SJCRH30 (cell line): Measurements from ENCODE around the gene LRRC41. TPM values are rescaled to one million over a fixed set of nuclear protein-coding genes. Genes with fewer than 3 reads are reported as not detected.
A peak's percentile ranks its signal among the peaks of the same experiment; 100 is the strongest.

Experiments used
- DNase-seq, 2 experiments: peaks; one replicate each; pipeline ENCODE4 v3.0.0-alpha.2; 2015 to 2020
- H3K27ac ChIP-seq: fragments of 250-450 bp; sonication (Bioruptor Pico); 2 replicates; pipeline ENCODE4 v1.5.1; 2020; ENCODE audit warnings: mild to moderate bottlenecking, moderate library complexity
- H3K27me3 ChIP-seq: fragments of 250-450 bp; sonication (Bioruptor Pico); 2 replicates; pipeline ENCODE4 v1.5.1; 2020; ENCODE audit warnings: mild to moderate bottlenecking, moderate library complexity
- H3K36me3 ChIP-seq: fragments of 250-450 bp; sonication (Bioruptor Pico); 2 replicates; pipeline ENCODE4 v1.5.1; 2020; ENCODE audit warnings: mild to moderate bottlenecking, moderate library complexity
- H3K4me1 ChIP-seq: fragments of 250-450 bp; sonication (Bioruptor Pico); 2 replicates; pipeline ENCODE4 v1.5.1; 2020; ENCODE audit warnings: mild to moderate bottlenecking, moderate library complexity
- H3K4me3 ChIP-seq: fragments of 250-450 bp; sonication (Bioruptor Pico); 2 replicates; pipeline ENCODE4 v1.5.1; 2020; ENCODE audit warnings: mild to moderate bottlenecking, moderate library complexity
- H3K9me3 ChIP-seq: fragments of 250-450 bp; sonication (Bioruptor Pico); replicated peaks from 2 replicates; pipeline ENCODE4 v1.5.1; 2020; ENCODE audit warnings: mild to moderate bottlenecking, moderate library complexity
- total RNA-seq: library from RNA; depleted of rRNA; stranded (reverse); fragments of >200 nt; shearing (Covaris generic); gene quantifications from 2 replicates; pipeline ENCODE4 v1.2.3, GENCODE V29; 2014

Gene LRRC41
- total RNA-seq, 1 experiment from 2014 or later = 71.1 TPM

- H3K9me3 ChIP-seq = no peaks in the 10 kb centered on the region
- peaks cover 71% of the 10 kb centered on the region for H3K36me3 ChIP-seq
- DNase-seq = no peak
Observed at GRCh38 chr1:46309401-46310159, 6.2 kb upstream of the LRRC41 start.

GRCh38 chr1:46306159-46306530 is 2.7 kb upstream of the LRRC41 start:
- DNase-seq = no peak
- no peaks in the 10 kb centered on the region for H3K27me3 ChIP-seq
- peaks cover 39% of the 10 kb centered on the region for H3K36me3 ChIP-seq
- H3K9me3 ChIP-seq = no peaks in the 10 kb centered on the region
- no peak overlapping the region for H3K27ac ChIP-seq
- no peaks in the 10 kb centered on the region for H3K4me1 ChIP-seq
- no peak overlapping the region for H3K4me3 ChIP-seq

More at GRCh38 chr1:46309401-46310159, 6.2 kb upstream of the LRRC41 start:
- Histone ChIP-seq H3K4me3 (no peak overlapping the region), H3K4me1 (no peaks in the 10 kb centered on the region), H3K27me3 (no peaks in the 10 kb centered on the region), H3K27ac (no peak overlapping the region)

GRCh38 chr1:46303872-46304326 is 483 bp upstream of the LRRC41 start:
- peak overlapping the region; percentile 98 for H3K27ac ChIP-seq
- H3K4me1 ChIP-seq = peaks cover 1% of the 10 kb centered on the region
- DNase-seq = no peak
- H3K9me3 ChIP-seq = no peaks in the 10 kb centered on the region
- peaks cover 21% of the 10 kb centered on the region for H3K36me3 ChIP-seq
- peak overlapping the region; percentile 80 for H3K4me3 ChIP-seq
- no peaks in the 10 kb centered on the region for H3K27me3 ChIP-seq

GRCh38 chr1:46302641-46303037 is 777 bp downstream of the LRRC41 start:
- Histone ChIP-seq H3K4me1 (peaks cover 8% of the 10 kb centered on the region), H3K9me3 (no peaks in the 10 kb centered on the region), H3K36me3 (peaks cover 17% of the 10 kb centered on the region), H3K27ac (peak overlapping the region; percentile 98), H3K27me3 (no peaks in the 10 kb centered on the region), H3K4me3 (peak overlapping the region; percentile 80)
- DNase-seq = no peak

- peak; percentile 71 to 72 for DNase-seq
- H3K4me1 ChIP-seq = peaks cover 8% of the 10 kb centered on the region
- H3K4me3 ChIP-seq = peak overlapping the region; percentile 80
- H3K27ac ChIP-seq = peak overlapping the region; percentile 98
- no peaks in the 10 kb centered on the region for H3K27me3 ChIP-seq
- no peaks in the 10 kb centered on the region for H3K9me3 ChIP-seq
- peaks cover 19% of the 10 kb centered on the region for H3K36me3 ChIP-seq
Observed at GRCh38 chr1:46301808-46302640, 1.4 kb downstream of the LRRC41 start.

- H3K27ac ChIP-seq = peak overlapping the region; percentile 98
- peaks cover 8% of the 10 kb centered on the region for H3K4me1 ChIP-seq
- no peaks in the 10 kb centered on the region for H3K27me3 ChIP-seq
- H3K4me3 ChIP-seq = peak overlapping the region; percentile 80
- H3K9me3 ChIP-seq = no peaks in the 10 kb centered on the region
- DNase-seq = no peak
- peaks cover 21% of the 10 kb centered on the region for H3K36me3 ChIP-seq
Observed at GRCh38 chr1:46301406-46301807, 2.0 kb downstream of the LRRC41 start.

GRCh38 chr1:46300673-46301405 is 2.6 kb downstream of the LRRC41 start:
- Histone ChIP-seq H3K27me3 (no peaks in the 10 kb centered on the region), H3K36me3 (peaks cover 27% of the 10 kb centered on the region), H3K4me3 (peak overlapping the region; percentile 80), H3K4me1 (peaks cover 8% of the 10 kb centered on the region), H3K9me3 (no peaks in the 10 kb centered on the region), H3K27ac (peak overlapping the region; percentile 98)
- DNase-seq = no peak

- DNase-seq = peak in 1 of 2 experiments; percentile 40
- Histone ChIP-seq H3K27me3 (no peaks in the 10 kb centered on the region), H3K9me3 (no peaks in the 10 kb centered on the region), H3K36me3 (peaks cover 52% of the 10 kb centered on the region), H3K4me1 (peaks cover 8% of the 10 kb centered on the region), H3K4me3 (no peak overlapping the region), H3K27ac (peak overlapping the region; percentile 45)
Observed at GRCh38 chr1:46298387-46298786, 5.0 kb downstream of the LRRC41 start.

- no peaks in the 10 kb centered on the region for H3K27me3 ChIP-seq
- H3K4me1 ChIP-seq = peaks cover 8% of the 10 kb centered on the region
- H3K4me3 ChIP-seq = no peak overlapping the region
- no peak overlapping the region for H3K27ac ChIP-seq
- H3K9me3 ChIP-seq = no peaks in the 10 kb centered on the region
- DNase-seq = no peak
- H3K36me3 ChIP-seq = peaks cover 67% of the 10 kb centered on the region
Observed at GRCh38 chr1:46295306-46295705, 8.1 kb downstream of the LRRC41 start.

GRCh38 chr1:46289976-46290375 is 13.4 kb downstream of the LRRC41 start:
- H3K36me3 ChIP-seq = peaks cover 68% of the 10 kb centered on the region
- peaks cover 14% of the 10 kb centered on the region for H3K4me1 ChIP-seq
- no peaks in the 10 kb centered on the region for H3K27me3 ChIP-seq
- H3K27ac ChIP-seq = no peak overlapping the region
- no peak for DNase-seq
- H3K9me3 ChIP-seq = no peaks in the 10 kb centered on the region
- no peak overlapping the region for H3K4me3 ChIP-seq

- DNase-seq = no peak
- Histone ChIP-seq H3K4me3 (no peak overlapping the region), H3K27me3 (no peaks in the 10 kb centered on the region), H3K9me3 (no peaks in the 10 kb centered on the region), H3K36me3 (peaks cover 68% of the 10 kb centered on the region), H3K27ac (no peak overlapping the region), H3K4me1 (peaks cover 16% of the 10 kb centered on the region)
Observed at GRCh38 chr1:46289134-46289494, 14.3 kb downstream of the LRRC41 start.

GRCh38 chr1:46288485-46289133 is 14.8 kb downstream of the LRRC41 start:
- Histone ChIP-seq H3K27ac (no peak overlapping the region), H3K36me3 (peaks cover 65% of the 10 kb centered on the region), H3K4me1 (peaks cover 16% of the 10 kb centered on the region), H3K4me3 (no peak overlapping the region), H3K9me3 (no peaks in the 10 kb centered on the region), H3K27me3 (no peaks in the 10 kb centered on the region)
- DNase-seq = no peak

GRCh38 chr1:46285730-46286477 is 17.5 kb downstream of the LRRC41 start:
- no peaks in the 10 kb centered on the region for H3K9me3 ChIP-seq
- peak overlapping the region; percentile 19; the same call in 1 of the 2 replicates for H3K27ac ChIP-seq
- peak; percentile 92 to 95 for DNase-seq
- H3K36me3 ChIP-seq = peaks cover 66% of the 10 kb centered on the region
- H3K4me3 ChIP-seq = no peak overlapping the region
- peaks cover 16% of the 10 kb centered on the region for H3K4me1 ChIP-seq
- no peaks in the 10 kb centered on the region for H3K27me3 ChIP-seq
